Spleen (tissue), 11 donors: ENCODE results near the gene SCN4A. TPM values are rescaled to one million over a fixed set of nuclear protein-coding genes. Genes with fewer than 3 reads are reported as not detected.

Experiments
- DNase-seq: peaks from one replicate; pipeline ENCODE4 v3.0.0-alpha.2; 2020
- H3K27ac ChIP-seq, 8 donors: fragments of 200-600 bp; sonication (generic) in 7 of 8; 1 replicate in 4 of 8; 2 replicates in 4 of 8; pipeline versions ENCODE4 v1.5.0 to v1.8.0; 2016 to 2021; ENCODE audit warnings: inconsistent platforms in 4 of 8, mild to moderate bottlenecking in 4 of 8, moderate library complexity in 1 of 8
- H3K27me3 ChIP-seq, 7 donors: fragments of 200-600 bp; sonication (generic) in 6 of 7; replicated peaks in 1 of 7; 1 replicate in 4 of 7; 2 replicates in 3 of 7; pipeline versions ENCODE4 v1.5.0 to v1.8.0; 2016 to 2021; ENCODE audit warnings: inconsistent platforms in 3 of 7, mild to moderate bottlenecking in 1 of 7
- H3K36me3 ChIP-seq, 6 donors: fragments of 200-600 bp; sonication (generic) in 5 of 6; 1 replicate in 4 of 6; 2 replicates in 2 of 6; pipeline versions ENCODE4 v1.5.0 to v1.8.0; 2016 to 2021; ENCODE audit warnings: inconsistent platforms in 2 of 6
- H3K4me1 ChIP-seq, 6 donors: fragments of 200-600 bp; sonication (generic) in 5 of 6; 1 replicate in 3 of 6; 2 replicates in 3 of 6; pipeline versions ENCODE4 v1.5.0 to v1.8.0; 2016 to 2021; ENCODE audit warnings: inconsistent platforms in 3 of 6
- H3K4me3 ChIP-seq, 8 donors: fragments of 200-600 bp; sonication (generic) in 7 of 8; 1 replicate in 4 of 8; 2 replicates in 4 of 8; pipeline versions ENCODE4 v1.5.0 to v1.8.0; 2016 to 2021; ENCODE audit warnings: inconsistent platforms in 4 of 8, mild to moderate bottlenecking in 4 of 8, moderate library complexity in 2 of 8
- H3K9me3 ChIP-seq, 8 donors: fragments of 200-600 bp; sonication (generic) in 7 of 8; 1 replicate in 4 of 8; 2 replicates in 4 of 8; pipeline versions ENCODE4 v1.5.0 to v1.8.0; 2016 to 2021; ENCODE audit warnings: inconsistent platforms in 4 of 8
- CTCF ChIP-seq, 11 experiments: fragments of 200-600 bp in 7 of 11; fragments of 450-650 bp in 4 of 11; sonication (generic) in 4 of 11; IDR thresholded peaks in 8 of 11; conservative IDR thresholded peaks in 3 of 11; 1 replicate in 7 of 11; 2 replicates in 4 of 11; pipeline versions ENCODE4 v1.4.0 to v1.8.0; 2016 to 2021; ENCODE audit warnings: antibody characterized with exemption in 11 of 11, inconsistent platforms in 4 of 11, mild to moderate bottlenecking in 1 of 11
- POLR2A ChIP-seq, 3 donors: fragments of 450-650 bp; IDR thresholded peaks; one replicate each; pipeline ENCODE4 v1.5.1; 2017; ENCODE audit warnings: antibody characterized with exemption in 3 of 3, mild to moderate bottlenecking in 1 of 3
- POLR2AphosphoS5 ChIP-seq, 3 donors: sonication (generic); formaldehyde crosslinking; IDR thresholded peaks; one replicate each; pipeline ENCODE4 v1.5.1; 2017; ENCODE audit warnings: antibody characterized with exemption in 3 of 3
- WGBS, 5 donors: extraction: QIAGEN DNeasy Blood & Tissue Kit in 3 of 5; methylation state at CpG; one replicate each; pipeline versions ENCODE4 v1.1.5 to v1.1.7; 2013 to 2018; 5-methylcytosine and 5-hydroxymethylcytosine counted together
- intact Hi-C: fragments of 100-400 bp; cut with DNase I; formaldehyde crosslinking; loops from one replicate; pipeline ENCODE4 v1.15.0; 2023; ENCODE audit warnings: low total_unique reads
- polyA plus RNA-seq, 3 donors: library from polyadenylated mRNA; stranded (reverse); fragments of 200-250 nt; gene quantifications; one replicate each; pipeline ENCODE4 v1.2.1, GENCODE V29; 2013
- total RNA-seq, 7 donors: library from RNA; depleted of rRNA in 3 of 7; stranded (reverse); fragments of >200 nt in 3 of 7; fragmentation: NEBNext Ultra II Directional in 4 of 7; extraction: Animal tissue kit (Norgen Biotek cat#: 25700) in 4 of 7; gene quantifications; one replicate each; pipeline versions ENCODE4 v1.1.0 to v1.2.1, GENCODE V29; 2016 to 2021
- donor health status: healthy with polysubstance abuse.
- donor health status: DM: no; HTN: no; CAD: no; lungs with moderate emphysema.
- donor health status: DM: no; HTN: no; CAD: no.
- donor health status: Bipolar disorder and iron deficiency.
- donor health status: healthy.
- donor health status: DM: no; HTN: no; CAD: no.
- donor health status: DM: yes; HTN: yes; CAD: no.

SCN4A gene
- total and polyA plus RNA-seq, 10 donors: 0.14 to 4.0 (median 0.86) TPM

- 85 to 94% (median 88%) methylated on average over 4 of the region's 4 CpGs for WGBS, 5 donors
- DNase-seq: peak; percentile 59
- no peak overlapping the region for H3K4me3 ChIP-seq
- peaks cover 8 to 51% (median 25%) of the 10 kb centered on the region in 6 donors for H3K4me1 ChIP-seq
- no peaks in the 10 kb centered on the region for H3K36me3 ChIP-seq
- H3K27ac ChIP-seq: peak overlapping the region in 2 of 8 donors; percentile 11 to 81
- intact Hi-C loops: no loop called here
- H3K27me3 ChIP-seq: no peaks in the 10 kb centered on the region
- no peaks in the 10 kb centered on the region for H3K9me3 ChIP-seq
- TF ChIP-seq POLR2AphosphoS5 (IDR thresholded peaks at IDR 0.05) (no peak), POLR2A (IDR thresholded peaks at IDR 0.05) (no peak), CTCF (IDR thresholded peaks at IDR 0.05 in 8 of 11, conservative IDR thresholded peaks at IDR 0.05 in 3 of 11) (no peak)
Observed at GRCh38 chr17:63955791-63956190, 16.9 kb downstream of the SCN4A start.

GRCh38 chr17:63955232-63955631, 17.5 kb downstream of the SCN4A start:
- H3K36me3 ChIP-seq: no peaks in the 10 kb centered on the region
- intact Hi-C loops: no loop called here
- H3K9me3 ChIP-seq: no peaks in the 10 kb centered on the region
- H3K4me1 ChIP-seq: peaks cover 8 to 51% (median 28%) of the 10 kb centered on the region in 6 donors
- H3K27me3 ChIP-seq: no peaks in the 10 kb centered on the region
- 80 to 89% (median 85%) methylated on average over 7 to 11 of the region's 11 CpGs for WGBS, 5 donors
- peak; percentile 73 for DNase-seq
- H3K4me3 ChIP-seq: no peak overlapping the region
- no peak for TF ChIP-seq POLR2AphosphoS5 (IDR thresholded peaks at IDR 0.05)
- no peak for TF ChIP-seq POLR2A (IDR thresholded peaks at IDR 0.05)
- no peak for TF ChIP-seq CTCF (IDR thresholded peaks at IDR 0.05 in 8 of 11, conservative IDR thresholded peaks at IDR 0.05 in 3 of 11)
- peak overlapping the region in 3 of 8 donors; percentile 52 to 81 (median 68) for H3K27ac ChIP-seq

GRCh38 chr17:63954402-63955063, 18.2 kb downstream of the SCN4A start:
- Histone ChIP-seq H3K9me3 (no peaks in the 10 kb centered on the region), H3K4me3 (no peak overlapping the region), H3K27me3 (no peaks in the 10 kb centered on the region), H3K4me1 (peaks cover 8 to 55% (median 27%) of the 10 kb centered on the region in 6 donors), H3K36me3 (no peaks in the 10 kb centered on the region), H3K27ac (peak overlapping the region in 7 of 8 donors; percentile 9 to 81 (median 62))
- 30 to 48% (median 37%) methylated on average over 9 to 11 of the region's 11 CpGs for WGBS, 5 donors
- peak; percentile 90 for DNase-seq
- TF ChIP-seq POLR2A (IDR thresholded peaks at IDR 0.05) (no peak), POLR2AphosphoS5 (IDR thresholded peaks at IDR 0.05) (peak; percentile 38 to 62 (median 42))
- intact Hi-C loops: no loop called here

- no peak overlapping the region for H3K27ac ChIP-seq
- no peaks in the 10 kb centered on the region for H3K36me3 ChIP-seq
- intact Hi-C loops: no loop called here
- H3K27me3 ChIP-seq: no peaks in the 10 kb centered on the region
- H3K4me1 ChIP-seq: peaks cover 9 to 85% (median 42%) of the 10 kb centered on the region in 6 donors
- peak in 10 of 11 experiments; percentile 35 to 69 (median 58) for TF ChIP-seq CTCF (IDR thresholded peaks at IDR 0.05 in 8 of 11, conservative IDR thresholded peaks at IDR 0.05 in 3 of 11)
- TF ChIP-seq POLR2AphosphoS5 (IDR thresholded peaks at IDR 0.05): no peak
- no peak for TF ChIP-seq POLR2A (IDR thresholded peaks at IDR 0.05)
- peak; percentile 87 for DNase-seq
- H3K4me3 ChIP-seq: no peak overlapping the region
- WGBS, 5 donors: 89 to 96% (median 91%) methylated on average over 27 to 29 of the region's 29 CpGs
- no peaks in the 10 kb centered on the region for H3K9me3 ChIP-seq
Observed at GRCh38 chr17:63950940-63951907, 21.5 kb downstream of the SCN4A start.
